Measurements from ENCODE around the gene PPP1R1B.

GRCh38 chr17:39666231-39666600, 39.5 kb downstream of the PPP1R1B start:
- TF ChIP-seq CTCF (IDR thresholded peaks at IDR 0.05) (no peak), POLR2A (IDR thresholded peaks at IDR 0.05) (no peak)

All from adrenal gland (tissue), 5 donors.